WTC11 (cell line): ENCODE data around the gene LBHD1. TPM values are rescaled to one million over a fixed set of nuclear protein-coding genes. Genes with fewer than 3 reads are reported as not detected.

Experiments
- ATAC-seq: fragments of 200-7000 bp; cut with Tn5 transposase; 2 replicates; pipeline ENCODE4 v1.10.0; 2021; ENCODE audit warnings: mild to moderate bottlenecking, moderate library complexity
- CTCF ChIA-PET: fragments of 300-600 bp; sonication (Branson Sonifier 250); formaldehyde crosslinking; loops from one replicate; lab custom pipeline; 2021; ENCODE audit warnings: antibody characterized with exemption; lab: Charles Lee
- POLR2A ChIA-PET: fragments of 350-600 bp; sonication (Branson Sonifier 250); formaldehyde crosslinking; loops from one replicate; lab custom pipeline; 2021; ENCODE audit warnings: antibody characterized with exemption; lab: Charles Lee
- DNase-seq: peaks from one replicate; pipeline ENCODE4 v3.0.0; 2021; ENCODE audit warnings: low spot score
- H3K27ac Mint-ChIP-seq: 2 replicates; pipeline ENCODE4 v1.8.0; 2021; ENCODE audit warnings: mixed read lengths
- H3K27me3 Mint-ChIP-seq: 2 replicates; pipeline ENCODE4 v1.8.0; 2021; ENCODE audit warnings: low read depth, mild to moderate bottlenecking, moderate library complexity, mixed read lengths
- H3K36me3 Mint-ChIP-seq: 2 replicates; pipeline ENCODE4 v1.8.0; 2021; ENCODE audit warnings: mixed read lengths
- H3K4me1 Mint-ChIP-seq: 2 replicates; pipeline ENCODE4 v1.8.0; 2022; ENCODE audit warnings: mixed read lengths
- H3K4me3 Mint-ChIP-seq: 2 replicates; pipeline ENCODE4 v1.8.0; 2021; ENCODE audit warnings: mild to moderate bottlenecking, moderate library complexity, mixed read lengths
- H3K9me3 Mint-ChIP-seq: 2 replicates; pipeline ENCODE4 v1.8.0; 2021; ENCODE audit warnings: mixed read lengths
- ARID4B ChIP-seq: sonication (generic); formaldehyde crosslinking; IDR thresholded peaks from 2 replicates; pipeline ENCODE4 v1.8.0; 2023; ENCODE audit warnings: missing genetic modification reagents, mild to moderate bottlenecking, borderline replicate concordance
- E2F4 ChIP-seq: sonication (generic); formaldehyde crosslinking; IDR thresholded peaks from 2 replicates; pipeline ENCODE4 v1.8.1; 2022; ENCODE audit warnings: low read depth, mild to moderate bottlenecking, moderate library complexity, missing genetic modification reagents, borderline replicate concordance
- E2F5 ChIP-seq: sonication (generic); formaldehyde crosslinking; IDR thresholded peaks from 2 replicates; pipeline ENCODE4 v1.8.1; 2022; ENCODE audit warnings: mild to moderate bottlenecking, moderate library complexity, missing genetic modification reagents
- ETV6 ChIP-seq: sonication (generic); formaldehyde crosslinking; IDR thresholded peaks from 2 replicates; pipeline ENCODE4 v1.8.1; 2022; ENCODE audit warnings: mild to moderate bottlenecking, missing genetic modification reagents
- HMGA2 ChIP-seq: fragments of 250-450 bp; sonication (Bioruptor Pico); IDR thresholded peaks from 2 replicates; pipeline ENCODE4 v1.4.0; 2021; ENCODE audit warnings: mild to moderate bottlenecking, moderate library complexity
- JAZF1 ChIP-seq: fragments of 250-450 bp; sonication (Bioruptor Pico); IDR thresholded peaks from 2 replicates; pipeline ENCODE4 v1.9.0; 2021; ENCODE audit warnings: moderate library complexity, mild to moderate bottlenecking, inconsistent platforms
- PRRX2 ChIP-seq: fragments of 250-450 bp; sonication (Bioruptor Pico); IDR thresholded peaks from 2 replicates; pipeline ENCODE4 v1.8.0; 2021; ENCODE audit warnings: mild to moderate bottlenecking
- RORB ChIP-seq: fragments of 250-450 bp; sonication (Bioruptor Pico); IDR thresholded peaks from 2 replicates; pipeline ENCODE4 v1.9.0; 2021; ENCODE audit warnings: mild to moderate bottlenecking
- SP1 ChIP-seq: sonication (generic); formaldehyde crosslinking; conservative IDR thresholded peaks from 2 replicates; pipeline ENCODE4 v1.8.1; 2022; ENCODE audit warnings: missing genetic modification reagents
- ZBTB43 ChIP-seq: sonication (generic); formaldehyde crosslinking; IDR thresholded peaks from 2 replicates; pipeline ENCODE4 v1.8.1; 2023; ENCODE audit warnings: mild to moderate bottlenecking, missing genetic modification reagents
- ZNF219 ChIP-seq: sonication (generic); formaldehyde crosslinking; IDR thresholded peaks from 2 replicates; pipeline ENCODE4 v1.8.0; 2023; ENCODE audit warnings: missing genetic modification reagents, mild to moderate bottlenecking, borderline replicate concordance
- ZNF232 ChIP-seq: sonication (generic); formaldehyde crosslinking; IDR thresholded peaks from 2 replicates; pipeline ENCODE4 v1.8.0; 2022; ENCODE audit warnings: mild to moderate bottlenecking, missing genetic modification reagents
- total RNA-seq: library from RNA; stranded (reverse); gene quantifications from 3 replicates; pipeline ENCODE4 v1.2.3, GENCODE V29; 2021
- TF ChIP-seq, protein P1 (sequence below): sonication (generic); formaldehyde crosslinking; conservative IDR thresholded peaks from 2 replicates; pipeline ENCODE4 v1.8.1; 2023; ENCODE audit warnings: mild to moderate bottlenecking, low read depth, missing genetic modification reagents, moderate library complexity
- TF ChIP-seq, protein P2 (sequence below): sonication (generic); formaldehyde crosslinking; IDR thresholded peaks from 2 replicates; pipeline ENCODE4 v1.8.1; 2022; ENCODE audit warnings: mild to moderate bottlenecking, missing genetic modification reagents, moderate library complexity, borderline replicate concordance

The LBHD1 gene
- total RNA-seq, 1 experiment from 2014 or later, result 4.2 TPM

GRCh38 chr11:62715150-62716130 is 43.4 kb upstream of the LBHD1 start:
- DNase-seq, result no peak
- ChIA-PET CTCF (interaction anchor here (1.2 to 4.1 kb wide), 4 partner anchors 8 to 71 kb away, joined by 3 to 14 read pairs (median 4); partner anchors contain the start of genes BSCL2, GNG3, HNRNPUL2 and TAF6L), POLR2A (interaction anchor here (0.5 to 0.8 kb wide), 2 partner anchors 12 to 73 kb away, joined by 3 to 6 read pairs; partner anchors contain the start of gene HNRNPUL2)
- peak; percentile 71 for ATAC-seq
- Mint-ChIP-seq H3K36me3 (peaks cover 85% of the 10 kb centered on the region), H3K4me1 (peaks cover 28% of the 10 kb centered on the region), H3K27ac (peak overlapping the region; percentile 37), H3K9me3 (no peaks in the 10 kb centered on the region), H3K4me3 (no peak overlapping the region), H3K27me3 (no peaks in the 10 kb centered on the region)
- TF ChIP-seq SP1 (CRISPR knock-in tag), result no peak
- no peak for TF ChIP-seq ETV6 (CRISPR knock-in tag)
- no peak for TF ChIP-seq ZNF219 (CRISPR knock-in tag)
- TF ChIP-seq HMGA2, result no peak
- no peak for TF ChIP-seq ARID4B (CRISPR knock-in tag)
- TF ChIP-seq ZNF232, result no peak
- no peak for TF ChIP-seq E2F4 (CRISPR knock-in tag)
- no peak for TF ChIP-seq PRRX2
- TF ChIP-seq, protein P1, sequence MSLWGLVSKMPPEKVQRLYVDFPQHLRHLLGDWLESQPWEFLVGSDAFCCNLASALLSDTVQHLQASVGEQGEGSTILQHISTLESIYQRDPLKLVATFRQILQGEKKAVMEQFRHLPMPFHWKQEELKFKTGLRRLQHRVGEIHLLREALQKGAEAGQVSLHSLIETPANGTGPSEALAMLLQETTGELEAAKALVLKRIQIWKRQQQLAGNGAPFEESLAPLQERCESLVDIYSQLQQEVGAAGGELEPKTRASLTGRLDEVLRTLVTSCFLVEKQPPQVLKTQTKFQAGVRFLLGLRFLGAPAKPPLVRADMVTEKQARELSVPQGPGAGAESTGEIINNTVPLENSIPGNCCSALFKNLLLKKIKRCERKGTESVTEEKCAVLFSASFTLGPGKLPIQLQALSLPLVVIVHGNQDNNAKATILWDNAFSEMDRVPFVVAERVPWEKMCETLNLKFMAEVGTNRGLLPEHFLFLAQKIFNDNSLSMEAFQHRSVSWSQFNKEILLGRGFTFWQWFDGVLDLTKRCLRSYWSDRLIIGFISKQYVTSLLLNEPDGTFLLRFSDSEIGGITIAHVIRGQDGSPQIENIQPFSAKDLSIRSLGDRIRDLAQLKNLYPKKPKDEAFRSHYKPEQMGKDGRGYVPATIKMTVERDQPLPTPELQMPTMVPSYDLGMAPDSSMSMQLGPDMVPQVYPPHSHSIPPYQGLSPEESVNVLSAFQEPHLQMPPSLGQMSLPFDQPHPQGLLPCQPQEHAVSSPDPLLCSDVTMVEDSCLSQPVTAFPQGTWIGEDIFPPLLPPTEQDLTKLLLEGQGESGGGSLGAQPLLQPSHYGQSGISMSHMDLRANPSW (CRISPR knock-in tag), result no peak
- TF ChIP-seq RORB (CRISPR knock-in tag), result no peak
- no peak for TF ChIP-seq JAZF1 (CRISPR knock-in tag)

GRCh38 chr11:62713343-62713742 is 41.3 kb upstream of the LBHD1 start:
- no peak for TF ChIP-seq E2F5 (CRISPR knock-in tag)
- TF ChIP-seq, protein P2, sequence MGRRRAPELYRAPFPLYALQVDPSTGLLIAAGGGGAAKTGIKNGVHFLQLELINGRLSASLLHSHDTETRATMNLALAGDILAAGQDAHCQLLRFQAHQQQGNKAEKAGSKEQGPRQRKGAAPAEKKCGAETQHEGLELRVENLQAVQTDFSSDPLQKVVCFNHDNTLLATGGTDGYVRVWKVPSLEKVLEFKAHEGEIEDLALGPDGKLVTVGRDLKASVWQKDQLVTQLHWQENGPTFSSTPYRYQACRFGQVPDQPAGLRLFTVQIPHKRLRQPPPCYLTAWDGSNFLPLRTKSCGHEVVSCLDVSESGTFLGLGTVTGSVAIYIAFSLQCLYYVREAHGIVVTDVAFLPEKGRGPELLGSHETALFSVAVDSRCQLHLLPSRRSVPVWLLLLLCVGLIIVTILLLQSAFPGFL (CRISPR knock-in tag), result no peak
- TF ChIP-seq ZBTB43, result no peak
- ATAC-seq (no peak), DNase-seq (no peak)
- ChIA-PET CTCF (interaction anchor here (1.0 to 4.1 kb wide), 2 partner anchors 14 to 57 kb away, joined by 3 to 14 read pairs; partner anchors contain the start of genes HNRNPUL2 and TAF6L), POLR2A (no interaction called here)
- peaks cover 40% of the 10 kb centered on the region for H3K4me1 Mint-ChIP-seq
- H3K27me3 Mint-ChIP-seq, result no peaks in the 10 kb centered on the region
- no peaks in the 10 kb centered on the region for H3K9me3 Mint-ChIP-seq
- H3K4me3 Mint-ChIP-seq, result no peak overlapping the region
- H3K27ac Mint-ChIP-seq, result peak overlapping the region; percentile 79
- H3K36me3 Mint-ChIP-seq, result peaks cover 70% of the 10 kb centered on the region
